CD4-positive, alpha-beta T cell (primary cell): ENCODE results near the gene LAPTM5. TPM values are rescaled to one million over a fixed set of nuclear protein-coding genes. Genes with fewer than 3 reads are reported as not detected.

Source experiments
- ATAC-seq: fragments of 200-7000 bp; cut with Tn5 transposase; one replicate; pipeline ENCODE4 v1.10.0; 2022; ENCODE audit warnings: mild to moderate bottlenecking; ENCODE audit not compliant: poor library complexity
- CTCF ChIA-PET: fragments of 350-600 bp; sonication (Branson Sonifier 250); formaldehyde crosslinking; loops from one replicate; lab custom pipeline; 2021; ENCODE audit warnings: antibody characterized with exemption, inconsistent platforms; lab: Charles Lee
- POLR2A ChIA-PET: fragments of 350-600 bp; sonication (Branson Sonifier 250); formaldehyde crosslinking; loops from one replicate; lab custom pipeline; 2021; ENCODE audit warnings: antibody characterized with exemption, inconsistent platforms; lab: Charles Lee
- DNase-seq, 14 experiments: peaks; one replicate each; pipeline ENCODE4 v3.0.0-alpha.2; 2013 to 2020; ENCODE audit warnings: mixed read lengths in 2 of 14
- H3K27ac ChIP-seq, 2 donors: one replicate each; pipeline versions ENCODE4 v1.5.1 to v1.7.0; 2013; ENCODE audit warnings: low read length in 2 of 2, low read depth in 1 of 2, mild to moderate bottlenecking in 1 of 2
- H3K27me3 ChIP-seq, 2 experiments: 1 replicate in 1 of 2; 2 replicates in 1 of 2; pipeline versions ENCODE4 v1.6.1 to v1.7.0; 2013; ENCODE audit warnings: low read length in 2 of 2, control low read depth in 1 of 2, mild to moderate bottlenecking in 1 of 2, moderate library complexity in 1 of 2; ENCODE audit not compliant: insufficient read depth in 2 of 2, control insufficient read depth in 1 of 2
- H3K36me3 ChIP-seq: one replicate; pipeline ENCODE4 v1.6.1; 2013; ENCODE audit warnings: low read length, control low read depth; ENCODE audit not compliant: insufficient read depth
- H3K4me1 ChIP-seq: one replicate; pipeline ENCODE4 v1.6.1; 2013; ENCODE audit warnings: low read length, control low read depth; ENCODE audit not compliant: insufficient read depth
- H3K4me3 ChIP-seq: one replicate; pipeline ENCODE4 v1.5.1; 2013; ENCODE audit warnings: mild to moderate bottlenecking, low read length, moderate library complexity
- H3K9me3 ChIP-seq, 2 experiments: 1 replicate in 1 of 2; 2 replicates in 1 of 2; pipeline versions ENCODE4 v1.6.1 to v1.7.0; 2013; ENCODE audit warnings: low read length in 2 of 2, mild to moderate bottlenecking in 2 of 2, control low read depth in 1 of 2, moderate library complexity in 1 of 2; ENCODE audit not compliant: control insufficient read depth in 1 of 2, insufficient read depth in 1 of 2
- H3K27ac Mint-ChIP-seq: one replicate; pipeline ENCODE4 v1.8.0; 2020; ENCODE audit warnings: mixed read lengths
- H3K27me3 Mint-ChIP-seq: one replicate; pipeline ENCODE4 v1.8.0; 2021; ENCODE audit warnings: mixed read lengths
- H3K36me3 Mint-ChIP-seq: one replicate; pipeline ENCODE4 v1.8.0; 2021; ENCODE audit warnings: low read depth, mixed read lengths
- H3K4me1 Mint-ChIP-seq: one replicate; pipeline ENCODE4 v1.8.0; 2021; ENCODE audit warnings: low read depth, mixed read lengths
- H3K4me3 Mint-ChIP-seq: one replicate; pipeline ENCODE4 v1.8.0; 2020; ENCODE audit warnings: mild to moderate bottlenecking, mixed read lengths
- H3K9me3 Mint-ChIP-seq: one replicate; pipeline ENCODE4 v1.8.0; 2020; ENCODE audit warnings: mixed read lengths
- intact Hi-C, 2 experiments: fragments of 100-400 bp; cut with DNase I in 1 of 2; cut with micrococcal nuclease in 1 of 2; formaldehyde crosslinking; loops; one replicate each; pipeline versions ENCODE4 v1.15.1 to v1.9.0; 2023 to 2025; cut with DNase I, micrococcal nuclease
- total RNA-seq, 174 experiments: library from RNA in 2 of 174; stranded (reverse) in 2 of 174; gene quantifications; one replicate each; pipeline ENCODE4 v1.2.3 and lab custom pipeline; 2021 to 2026
- TF ChIP-seq, protein P1 (sequence below): fragments of 200-600 bp; IDR thresholded peaks from one replicate; pipeline ENCODE4 v1.8.0; 2022; ENCODE audit warnings: antibody characterized with exemption, mild to moderate bottlenecking

Gene LAPTM5
- total RNA-seq, 2 experiments from 2014 or later: 625 to 642 TPM

DNA sequence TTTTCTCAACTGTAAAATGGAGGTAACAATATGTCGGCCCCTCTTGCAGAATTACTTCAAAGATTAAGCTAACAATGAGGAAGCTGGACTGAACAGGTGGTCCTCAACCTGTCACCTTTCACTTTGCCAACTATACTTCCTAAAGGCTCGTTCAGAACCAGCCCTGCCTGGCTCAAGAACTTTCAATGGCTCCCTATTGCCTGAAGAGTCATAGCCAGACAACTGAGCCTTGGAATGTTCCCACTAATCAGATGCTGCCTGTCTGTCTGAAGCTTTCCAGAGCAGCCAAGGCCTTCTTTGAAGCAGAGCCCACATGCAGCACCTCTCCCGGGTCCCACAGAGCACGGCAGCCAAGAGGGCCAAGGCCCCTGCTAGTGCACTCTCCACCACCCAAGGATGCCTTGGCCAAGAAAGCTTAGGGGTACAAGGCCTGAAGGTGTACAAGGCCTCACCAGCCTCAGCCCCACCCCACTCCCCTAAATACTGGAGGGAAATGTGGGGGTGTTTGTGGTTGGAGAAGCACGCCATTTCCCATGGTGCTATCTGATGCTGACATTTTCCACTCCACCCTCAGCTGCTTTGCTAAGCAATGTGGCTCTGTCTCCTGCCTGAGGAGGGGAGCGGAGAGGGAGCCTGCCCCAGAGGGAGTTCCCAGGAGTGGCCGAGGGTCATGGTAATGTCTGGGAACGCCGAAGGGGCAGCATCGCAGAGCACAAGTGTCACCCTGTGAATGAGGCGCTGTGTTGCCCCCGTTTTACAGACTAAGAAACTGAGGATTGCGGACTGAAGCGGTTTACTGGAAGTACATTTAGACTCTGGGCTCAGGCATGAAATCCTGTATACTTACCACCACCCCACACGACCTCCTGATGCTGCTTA is 8.2 kb upstream of the LAPTM5 start:
- Histone ChIP-seq H3K27ac (peak overlapping the region in 1 of 2 donors; percentile 27), H3K4me3 (no peak overlapping the region), H3K4me1 (peaks cover 39% of the 10 kb centered on the region), H3K9me3 (no peaks in the 10 kb centered on the region), H3K27me3 (no peaks in the 10 kb centered on the region), H3K36me3 (no peaks in the 10 kb centered on the region)
- DNase-seq: no peak
- POLR2A ChIA-PET: interaction anchor here (1.0 to 2.3 kb wide), 5 partner anchors 8 to 47 kb away, joined by 3 to 7 read pairs (median 3); partner anchors contain the start of gene LAPTM5
- ATAC-seq: peak; percentile 23
- Mint-ChIP-seq H3K9me3 (no peaks in the 10 kb centered on the region), H3K4me3 (no peak overlapping the region), H3K36me3 (no peaks in the 10 kb centered on the region), H3K4me1 (peaks cover 59% of the 10 kb centered on the region), H3K27me3 (no peaks in the 10 kb centered on the region), H3K27ac (peak overlapping the region; percentile 84)
- intact Hi-C loops: no loop called here
- CTCF ChIA-PET: interaction anchor here (1.0 kb wide), 1 partner anchor 14 kb away, joined by 3 read pairs; no protein-coding TSS in a partner anchor
- TF ChIP-seq, protein P1, sequence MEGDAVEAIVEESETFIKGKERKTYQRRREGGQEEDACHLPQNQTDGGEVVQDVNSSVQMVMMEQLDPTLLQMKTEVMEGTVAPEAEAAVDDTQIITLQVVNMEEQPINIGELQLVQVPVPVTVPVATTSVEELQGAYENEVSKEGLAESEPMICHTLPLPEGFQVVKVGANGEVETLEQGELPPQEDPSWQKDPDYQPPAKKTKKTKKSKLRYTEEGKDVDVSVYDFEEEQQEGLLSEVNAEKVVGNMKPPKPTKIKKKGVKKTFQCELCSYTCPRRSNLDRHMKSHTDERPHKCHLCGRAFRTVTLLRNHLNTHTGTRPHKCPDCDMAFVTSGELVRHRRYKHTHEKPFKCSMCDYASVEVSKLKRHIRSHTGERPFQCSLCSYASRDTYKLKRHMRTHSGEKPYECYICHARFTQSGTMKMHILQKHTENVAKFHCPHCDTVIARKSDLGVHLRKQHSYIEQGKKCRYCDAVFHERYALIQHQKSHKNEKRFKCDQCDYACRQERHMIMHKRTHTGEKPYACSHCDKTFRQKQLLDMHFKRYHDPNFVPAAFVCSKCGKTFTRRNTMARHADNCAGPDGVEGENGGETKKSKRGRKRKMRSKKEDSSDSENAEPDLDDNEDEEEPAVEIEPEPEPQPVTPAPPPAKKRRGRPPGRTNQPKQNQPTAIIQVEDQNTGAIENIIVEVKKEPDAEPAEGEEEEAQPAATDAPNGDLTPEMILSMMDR: no peak

DNA sequence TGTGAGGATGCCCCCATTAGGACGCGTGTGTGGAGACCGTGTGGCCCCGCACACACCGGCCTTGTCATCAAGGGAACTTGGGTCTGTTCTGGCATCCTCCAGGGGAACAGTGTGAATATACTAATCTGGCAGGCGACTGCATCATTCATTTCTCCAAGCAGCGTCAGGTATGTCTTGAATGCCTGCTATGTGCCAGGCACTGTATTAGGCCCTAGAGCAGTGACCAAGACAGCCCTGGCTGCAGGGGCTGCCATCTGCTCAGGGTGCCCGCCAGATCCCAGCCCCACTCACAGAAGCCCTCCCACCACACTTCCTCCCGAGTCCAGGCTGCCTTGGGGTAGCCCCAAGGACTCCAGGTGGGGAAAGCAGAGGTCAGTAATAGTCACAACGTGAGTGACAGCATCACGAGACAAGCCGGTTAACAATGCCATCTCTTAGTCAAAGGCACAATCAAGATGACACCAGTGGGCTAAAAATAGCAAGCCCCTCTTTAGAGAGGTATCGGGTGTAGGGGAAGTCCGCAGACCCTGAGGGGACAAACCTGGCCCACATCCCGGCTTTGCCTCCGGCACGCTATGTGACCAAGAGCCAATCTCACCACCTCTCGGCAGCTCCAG is 7.5 kb upstream of the LAPTM5 start:
- Histone ChIP-seq H3K27ac (no peak overlapping the region), H3K9me3 (no peaks in the 10 kb centered on the region), H3K36me3 (no peaks in the 10 kb centered on the region), H3K4me3 (no peak overlapping the region), H3K4me1 (peaks cover 46% of the 10 kb centered on the region), H3K27me3 (no peaks in the 10 kb centered on the region)
- Mint-ChIP-seq H3K9me3 (no peaks in the 10 kb centered on the region), H3K36me3 (no peaks in the 10 kb centered on the region), H3K4me1 (peaks cover 66% of the 10 kb centered on the region), H3K27ac (peak overlapping the region; percentile 84), H3K4me3 (no peak overlapping the region), H3K27me3 (no peaks in the 10 kb centered on the region)
- intact Hi-C loops: no loop called here
- DNase-seq (no peak), ATAC-seq (no peak)
- TF ChIP-seq, protein P1: no peak
- ChIA-PET POLR2A (interaction anchor here (1.0 to 2.3 kb wide), 4 partner anchors 9 to 46 kb away, joined by 3 to 7 read pairs (median 4); no protein-coding TSS in a partner anchor), CTCF (no interaction called here)

DNA sequence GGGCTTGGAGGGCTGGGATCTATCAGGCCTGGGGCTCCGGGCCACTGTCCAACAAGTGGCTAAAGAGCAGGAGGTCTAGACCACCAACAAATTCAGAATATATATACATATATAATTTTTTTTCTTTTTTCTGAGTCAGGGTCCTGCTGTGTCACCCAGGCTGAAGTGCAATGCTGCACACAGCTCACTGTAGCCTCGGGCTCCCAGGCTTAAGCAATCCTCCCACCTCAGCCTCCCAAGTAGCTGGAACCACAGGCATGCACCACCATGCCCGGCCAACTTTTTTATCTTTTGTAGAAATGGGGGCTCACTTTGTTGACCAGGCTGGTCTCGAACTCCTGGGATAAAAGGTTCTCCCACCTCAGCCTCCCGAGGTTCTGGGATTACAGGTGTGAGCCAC is 6.8 kb upstream of the LAPTM5 start:
- H3K4me1 ChIP-seq: peaks cover 53% of the 10 kb centered on the region
- TF ChIP-seq, protein P1: no peak
- H3K36me3 Mint-ChIP-seq: no peaks in the 10 kb centered on the region
- no peaks in the 10 kb centered on the region for H3K9me3 ChIP-seq
- ATAC-seq (no peak), DNase-seq (no peak)
- CTCF ChIA-PET: no interaction called here
- no peaks in the 10 kb centered on the region for H3K9me3 Mint-ChIP-seq
- POLR2A ChIA-PET: interaction anchor here (13.4 kb wide), 1 partner anchor 18 kb away, joined by 457 read pairs; no protein-coding TSS in a partner anchor
- no peak overlapping the region for H3K27ac ChIP-seq
- no peaks in the 10 kb centered on the region for H3K27me3 Mint-ChIP-seq
- intact Hi-C loops: no loop called here
- H3K4me3 ChIP-seq: no peak overlapping the region
- H3K4me3 Mint-ChIP-seq: no peak overlapping the region
- peaks cover 73% of the 10 kb centered on the region for H3K4me1 Mint-ChIP-seq
- H3K27ac Mint-ChIP-seq: peak overlapping the region; percentile 84
- H3K36me3 ChIP-seq: no peaks in the 10 kb centered on the region
- no peaks in the 10 kb centered on the region for H3K27me3 ChIP-seq
